ENCODE results near the gene CCDC51. TPM values are rescaled to one million over a fixed set of nuclear protein-coding genes. Genes with fewer than 3 reads are reported as not detected.

Gene CCDC51
- total RNA-seq, 4 donors from 2014 or later, result 23.4 to 33.3 (median 29.2) TPM

GRCh38 chr3:48473617-48473952, 33.7 kb upstream of the CCDC51 start:
- peak overlapping the region; percentile 97 to 100 (median 98) for H3K27ac ChIP-seq
- H3K9me3 ChIP-seq, result no peaks in the 10 kb centered on the region
- TF ChIP-seq, protein P1, sequence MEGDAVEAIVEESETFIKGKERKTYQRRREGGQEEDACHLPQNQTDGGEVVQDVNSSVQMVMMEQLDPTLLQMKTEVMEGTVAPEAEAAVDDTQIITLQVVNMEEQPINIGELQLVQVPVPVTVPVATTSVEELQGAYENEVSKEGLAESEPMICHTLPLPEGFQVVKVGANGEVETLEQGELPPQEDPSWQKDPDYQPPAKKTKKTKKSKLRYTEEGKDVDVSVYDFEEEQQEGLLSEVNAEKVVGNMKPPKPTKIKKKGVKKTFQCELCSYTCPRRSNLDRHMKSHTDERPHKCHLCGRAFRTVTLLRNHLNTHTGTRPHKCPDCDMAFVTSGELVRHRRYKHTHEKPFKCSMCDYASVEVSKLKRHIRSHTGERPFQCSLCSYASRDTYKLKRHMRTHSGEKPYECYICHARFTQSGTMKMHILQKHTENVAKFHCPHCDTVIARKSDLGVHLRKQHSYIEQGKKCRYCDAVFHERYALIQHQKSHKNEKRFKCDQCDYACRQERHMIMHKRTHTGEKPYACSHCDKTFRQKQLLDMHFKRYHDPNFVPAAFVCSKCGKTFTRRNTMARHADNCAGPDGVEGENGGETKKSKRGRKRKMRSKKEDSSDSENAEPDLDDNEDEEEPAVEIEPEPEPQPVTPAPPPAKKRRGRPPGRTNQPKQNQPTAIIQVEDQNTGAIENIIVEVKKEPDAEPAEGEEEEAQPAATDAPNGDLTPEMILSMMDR (IDR thresholded peaks at IDR 0.05), result no peak
- TF ChIP-seq EP300 (IDR thresholded peaks at IDR 0.05), result no peak
- TF ChIP-seq POLR2A (IDR thresholded peaks at IDR 0.05), result no peak
- H3K36me3 ChIP-seq, result peaks cover 0 to 41% (median 0%) of the 10 kb centered on the region in 3 donors
- DNase-seq (ENCODE audit: low spot score in 2 of 2), result no peak
- peaks cover 2 to 47% (median 35%) of the 10 kb centered on the region in 4 donors for H3K4me1 ChIP-seq
- no peaks in the 10 kb centered on the region for H3K27me3 ChIP-seq
- H3K4me3 ChIP-seq, result peak overlapping the region in 1 of 4 donors; percentile 74
- 75 to 82% methylated on average over 5 of the region's 5 CpGs for WGBS, 2 donors

DNA sequence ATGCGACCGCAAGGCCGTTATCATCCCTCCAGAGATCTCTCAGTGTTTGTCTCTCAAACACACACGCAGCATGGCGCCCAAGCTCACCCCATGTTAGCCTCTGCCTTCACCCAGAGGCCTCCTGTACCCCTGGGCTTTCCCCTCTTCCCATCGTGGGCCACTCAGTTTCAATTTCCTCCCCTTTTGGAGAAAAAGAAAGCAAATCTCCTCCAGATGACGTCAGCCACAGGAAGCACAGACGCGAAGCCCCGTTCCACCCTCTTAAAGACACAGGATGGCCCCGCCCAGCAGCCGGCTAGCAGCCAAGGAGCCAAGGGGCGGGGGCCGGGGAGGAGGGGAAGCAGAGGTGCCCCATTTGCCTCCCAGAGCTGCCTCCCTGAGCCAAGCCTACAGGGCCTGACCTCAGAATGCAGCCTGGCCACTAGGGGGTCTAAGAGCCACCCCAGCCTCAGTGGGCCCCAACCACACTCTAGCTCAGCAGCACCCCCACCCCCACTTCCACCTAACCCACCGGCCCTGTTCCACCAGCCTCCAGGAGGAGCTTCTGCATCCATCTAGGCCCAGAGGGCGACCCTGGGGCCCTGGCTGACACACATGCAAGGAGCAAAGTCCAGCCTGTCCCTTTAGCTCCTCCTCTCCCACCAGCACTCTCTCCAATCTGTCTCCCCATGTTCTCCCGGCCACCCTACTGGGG, 33.2 kb upstream of the CCDC51 start:
- no peaks in the 10 kb centered on the region for H3K27me3 ChIP-seq
- H3K4me1 ChIP-seq, result peaks cover 2 to 52% (median 40%) of the 10 kb centered on the region in 4 donors
- H3K9me3 ChIP-seq, result no peaks in the 10 kb centered on the region
- peak; percentile 84 to 88 for DNase-seq (ENCODE audit: low spot score in 2 of 2)
- TF ChIP-seq EP300 (IDR thresholded peaks at IDR 0.05), result peak; percentile 91 to 97
- TF ChIP-seq POLR2A (IDR thresholded peaks at IDR 0.05), result peak; percentile 61 to 87
- TF ChIP-seq, protein P1 (IDR thresholded peaks at IDR 0.05), result peak in 4 of 5 experiments; percentile 37 to 72 (median 62)
- H3K4me3 ChIP-seq, result peak overlapping the region; percentile 70 to 82 (median 73)
- peak overlapping the region; percentile 97 to 100 (median 98) for H3K27ac ChIP-seq
- peaks cover 0 to 41% (median under 1%) of the 10 kb centered on the region in 3 donors for H3K36me3 ChIP-seq
- WGBS, 2 donors, result 4 to 6% methylated on average over 15 to 17 of the region's 17 CpGs

DNA sequence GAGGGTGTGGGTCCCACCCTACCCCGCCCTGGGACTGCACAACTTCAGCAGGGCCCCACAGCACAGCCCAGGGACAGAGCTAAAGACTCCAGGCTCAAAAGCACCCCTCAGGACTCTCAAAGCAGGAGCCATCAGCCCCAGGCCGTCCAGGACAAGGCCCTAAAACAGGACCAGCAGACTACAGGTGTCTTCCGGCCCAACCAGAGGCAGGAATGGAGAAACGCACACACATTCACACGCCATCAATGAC, 32.7 kb upstream of the CCDC51 start:
- no peak for DNase-seq (ENCODE audit: low spot score in 2 of 2)
- no peaks in the 10 kb centered on the region for H3K27me3 ChIP-seq
- peaks cover 0 to 41% (median 6%) of the 10 kb centered on the region in 3 donors for H3K36me3 ChIP-seq
- H3K4me1 ChIP-seq, result peaks cover 2 to 57% (median 44%) of the 10 kb centered on the region in 4 donors
- peak overlapping the region; percentile 97 to 100 (median 98) for H3K27ac ChIP-seq
- TF ChIP-seq EP300 (IDR thresholded peaks at IDR 0.05) (no peak), POLR2A (IDR thresholded peaks at IDR 0.05) (no peak)
- TF ChIP-seq, protein P1 (IDR thresholded peaks at IDR 0.05), result no peak
- 0 to 6% methylated on average over 4 to 5 of the region's 5 CpGs for WGBS, 2 donors
- peak overlapping the region; percentile 70 to 82 (median 73) for H3K4me3 ChIP-seq
- H3K9me3 ChIP-seq, result no peaks in the 10 kb centered on the region

DNA sequence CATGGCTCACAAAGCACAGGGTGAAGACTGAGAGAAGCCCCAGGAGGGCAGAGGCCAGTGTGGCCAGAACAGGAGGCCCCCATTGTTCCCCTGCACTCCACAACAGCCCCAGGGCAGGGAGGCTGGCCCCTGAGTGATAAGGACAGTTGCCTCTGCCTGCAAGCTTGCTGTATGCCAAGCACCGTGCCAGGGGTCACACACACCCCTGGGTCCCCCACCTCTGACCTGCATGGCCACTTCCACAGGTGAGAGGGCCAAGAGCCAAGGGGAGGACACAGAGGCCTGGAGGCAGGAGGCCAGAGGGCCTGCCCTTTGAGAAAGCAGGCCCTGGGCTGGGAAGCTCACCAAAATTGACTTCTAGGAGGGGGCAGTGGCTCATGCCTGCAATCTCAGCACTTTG, 30.4 kb upstream of the CCDC51 start:
- WGBS, 2 donors, result 0 to 60% methylated on average over 1 of the region's 1 CpG
- Histone ChIP-seq H3K9me3 (no peaks in the 10 kb centered on the region), H3K4me1 (peaks cover 2 to 73% (median 57%) of the 10 kb centered on the region in 4 donors), H3K36me3 (peaks cover 0 to 38% (median 6%) of the 10 kb centered on the region in 3 donors), H3K27ac (peak overlapping the region in 3 of 4 donors; percentile 65 to 98 (median 98)), H3K27me3 (no peaks in the 10 kb centered on the region), H3K4me3 (no peak overlapping the region)
- DNase-seq (ENCODE audit: low spot score in 2 of 2), result no peak
- TF ChIP-seq, protein P1 (IDR thresholded peaks at IDR 0.05), result no peak
- TF ChIP-seq EP300 (IDR thresholded peaks at IDR 0.05) (no peak), POLR2A (IDR thresholded peaks at IDR 0.05) (no peak)

GRCh38 chr3:48469046-48469915, 29.4 kb upstream of the CCDC51 start:
- Histone ChIP-seq H3K36me3 (peaks cover 0 to 46% (median 6%) of the 10 kb centered on the region in 3 donors), H3K27ac (peak overlapping the region; percentile 18 to 99 (median 98)), H3K9me3 (no peaks in the 10 kb centered on the region), H3K4me3 (no peak overlapping the region), H3K27me3 (no peaks in the 10 kb centered on the region), H3K4me1 (peaks cover 2 to 76% (median 63%) of the 10 kb centered on the region in 4 donors)
- no peak for DNase-seq (ENCODE audit: low spot score in 2 of 2)
- 85 to 87% methylated on average over 27 to 29 of the region's 29 CpGs for WGBS, 2 donors
- TF ChIP-seq EP300 (IDR thresholded peaks at IDR 0.05), result no peak
- TF ChIP-seq POLR2A (IDR thresholded peaks at IDR 0.05), result no peak
- TF ChIP-seq, protein P1 (IDR thresholded peaks at IDR 0.05), result no peak

Measured in tibial nerve (tissue), 4 donors.